Caki2 (cell line): ENCODE measurements around the gene COLEC12. TPM values are rescaled to one million over a fixed set of nuclear protein-coding genes. Genes with fewer than 3 reads are reported as not detected.

Experiments used
- DNase-seq: peaks from one replicate; pipeline ENCODE4 v3.0.0-alpha.2; 2015; ENCODE audit warnings: low read depth
- in situ Hi-C: cut with HindIII; loops from 2 replicates; pipeline ENCODE4 v1.10.0; 2016; ENCODE audit warnings: low sequenced_read_pairs, low pct_unique_long_range_greater_than_20kb, mixed read lengths
- total RNA-seq: library from RNA; depleted of rRNA; stranded (reverse); fragments of >200 nt; shearing (Covaris generic); gene quantifications from 2 replicates; pipeline ENCODE4 v1.2.3, GENCODE V29; 2014; ENCODE audit warnings: low replicate concordance

The COLEC12 gene
- total RNA-seq, 1 experiment from 2014 or later = 0.57 TPM

DNA sequence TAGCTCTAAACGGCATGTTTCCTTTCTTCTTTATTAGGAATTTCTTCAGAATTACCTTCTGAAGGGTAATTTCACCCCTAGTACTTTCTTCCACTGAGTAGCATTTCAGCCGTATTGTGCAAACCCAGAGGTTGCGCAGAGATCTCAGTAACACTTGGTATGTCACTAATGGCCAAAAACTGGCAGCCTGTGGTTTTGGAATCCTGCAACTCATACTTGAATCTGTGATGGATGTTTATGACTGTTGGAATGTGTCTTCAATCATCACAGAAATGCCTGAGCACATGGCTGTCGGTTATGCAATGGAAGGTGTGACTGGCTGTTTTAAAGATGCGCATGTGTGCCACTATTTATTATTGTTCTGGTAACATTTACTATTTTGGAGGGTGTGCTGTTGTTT lies 100.0 kb downstream of the COLEC12 start:
- in situ Hi-C loops = no loop called here
- no peak for DNase-seq

DNA sequence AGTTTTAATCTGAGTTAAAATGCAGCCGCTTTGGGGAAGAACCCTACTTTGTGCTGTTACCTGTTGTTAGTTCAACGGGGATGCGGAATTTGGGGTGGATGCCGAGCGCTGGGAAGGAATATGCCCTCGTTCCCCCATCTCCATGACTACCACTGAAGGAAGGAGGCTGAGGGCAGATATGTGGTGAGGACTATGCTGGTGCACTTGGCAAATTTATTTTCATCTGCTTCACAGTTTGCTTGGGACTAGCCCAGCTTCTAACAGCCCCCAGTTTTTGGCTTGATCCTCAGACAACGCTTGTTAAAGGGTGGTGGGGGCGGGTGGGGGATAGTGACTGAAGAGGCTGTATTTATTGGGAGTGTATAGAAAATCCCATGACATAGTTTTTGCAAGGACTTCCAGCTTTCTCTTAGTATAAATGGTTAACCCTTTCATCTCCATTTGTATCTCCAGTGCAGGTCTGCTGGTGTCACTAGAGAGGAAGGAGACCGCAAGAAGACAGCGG lies 100.8 kb downstream of the COLEC12 start:
- no peak for DNase-seq
- in situ Hi-C loops = no loop called here

DNA sequence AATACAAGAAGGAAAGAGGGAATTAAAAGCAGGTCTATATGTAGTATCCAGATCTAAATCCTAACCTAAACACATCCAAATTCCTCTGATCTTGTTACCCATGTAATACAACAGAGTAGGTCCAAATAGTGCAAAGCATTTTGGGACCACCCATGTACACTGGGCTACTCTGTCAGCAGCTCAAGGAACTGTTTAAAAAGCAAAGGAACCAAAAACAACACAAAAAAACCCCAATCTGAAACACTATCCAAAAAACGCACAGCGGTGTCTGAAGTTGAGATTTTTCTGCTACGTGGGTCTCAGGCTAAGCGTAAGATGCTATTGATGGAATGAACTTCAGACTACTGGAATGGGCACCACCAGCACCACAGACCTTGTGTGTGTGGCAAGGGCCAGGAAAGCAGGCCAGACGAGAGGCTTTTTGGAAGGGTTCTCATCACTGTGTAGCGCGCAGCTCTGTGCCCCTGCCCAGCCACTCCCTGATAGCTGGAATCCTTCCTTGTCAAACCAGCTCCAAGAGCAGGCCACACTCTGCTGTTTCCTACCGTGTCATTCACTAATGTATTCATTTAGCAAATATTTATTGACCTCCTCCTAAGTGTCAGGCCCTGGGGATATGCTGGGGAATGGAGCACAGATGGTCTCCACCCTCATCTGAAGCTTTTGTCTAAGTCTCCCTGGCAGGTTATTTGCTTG lies 101.4 kb downstream of the COLEC12 start:
- in situ Hi-C loops = no loop called here
- no peak for DNase-seq

DNA sequence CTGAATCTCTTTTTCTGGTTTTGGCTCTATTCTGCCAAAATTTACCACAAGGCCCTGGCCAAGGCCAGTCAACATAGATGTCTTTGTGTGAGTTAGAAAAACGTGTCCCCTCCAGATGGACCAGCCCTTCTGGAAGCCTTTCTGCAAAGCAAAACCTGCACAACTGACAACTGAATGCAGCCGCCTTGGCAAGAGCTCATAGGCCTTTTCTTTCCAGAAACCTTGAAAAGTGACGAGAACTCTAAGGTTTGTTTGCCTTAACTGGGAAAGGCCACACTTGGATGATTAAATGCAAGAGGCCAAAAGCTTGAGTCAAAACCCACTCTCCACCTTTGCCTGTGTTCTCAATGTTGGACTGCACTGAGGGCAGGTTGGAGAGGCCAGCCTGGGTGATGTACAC lies 103.9 kb downstream of the COLEC12 start:
- in situ Hi-C loops = no loop called here
- DNase-seq = no peak

DNA sequence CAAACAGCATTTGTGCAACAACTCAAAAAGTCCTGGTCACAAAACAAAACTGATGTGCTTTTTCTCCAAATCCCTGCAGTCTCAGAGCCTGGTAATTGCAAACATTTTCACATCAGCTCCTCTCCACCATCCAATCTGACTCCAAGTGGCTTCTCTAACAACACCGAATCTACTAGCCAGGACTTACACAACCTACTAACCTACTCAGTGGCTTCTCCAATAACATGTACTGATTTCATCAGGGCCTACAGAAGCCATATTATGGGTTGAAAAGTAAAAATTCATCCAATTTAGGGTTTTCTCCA lies 104.3 kb downstream of the COLEC12 start:
- in situ Hi-C loops = no loop called here
- no peak for DNase-seq

DNA sequence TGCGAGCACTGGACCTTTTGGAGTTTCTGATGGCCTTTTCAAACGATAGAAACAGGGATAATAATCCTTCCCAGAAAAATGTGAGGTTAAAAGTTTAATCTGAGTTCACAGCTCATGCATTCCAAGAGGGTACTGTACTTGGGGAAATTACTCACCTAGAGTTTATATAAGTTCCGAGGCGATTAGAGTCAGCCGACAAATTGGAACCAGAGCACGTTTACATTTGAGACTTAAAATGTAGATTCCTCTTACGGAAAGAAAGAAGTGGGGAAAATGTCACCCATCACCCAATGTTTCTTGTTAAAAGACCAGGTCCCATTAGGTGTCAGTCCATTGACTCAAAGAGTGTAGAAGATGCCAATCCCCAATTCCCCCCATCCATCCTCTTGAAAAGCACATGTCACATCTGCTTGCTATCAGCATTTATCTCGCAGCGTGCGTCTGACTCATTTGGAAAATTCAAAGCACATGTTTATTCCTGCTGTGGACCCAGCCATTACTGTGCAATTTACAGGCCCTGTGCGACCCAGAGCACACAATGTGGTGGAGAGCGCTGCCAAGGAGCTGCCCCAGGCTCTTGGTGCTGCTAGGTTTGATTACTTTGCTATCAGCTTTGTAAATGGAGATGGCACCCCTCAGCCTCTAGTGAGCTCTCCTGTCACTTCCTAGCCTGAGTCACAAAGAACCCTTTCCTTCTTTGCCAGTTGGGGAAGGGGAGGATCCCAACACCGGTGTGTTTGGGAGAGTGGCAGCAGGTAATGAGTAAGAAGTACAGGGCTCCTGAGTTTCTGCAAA lies 104.8 kb downstream of the COLEC12 start:
- DNase-seq = no peak
- in situ Hi-C loops = no loop called here

DNA sequence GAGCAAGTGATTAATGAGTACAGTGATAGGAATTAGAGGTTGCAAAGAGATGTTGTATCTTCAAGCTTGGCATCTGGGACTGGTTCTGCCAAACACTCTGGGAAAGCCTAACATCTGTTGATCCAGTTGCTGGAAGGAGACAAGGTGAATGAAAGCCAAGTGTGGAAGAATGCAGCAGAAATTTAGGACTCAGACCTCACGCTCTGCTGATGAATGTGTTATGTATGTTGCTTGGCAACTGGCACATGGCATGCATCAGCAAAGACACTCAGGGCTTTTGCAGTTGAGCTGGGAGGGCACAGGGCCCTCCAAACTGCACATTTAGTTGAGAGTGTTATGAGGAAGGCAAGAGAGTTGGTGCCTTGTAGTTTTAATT lies 105.5 kb downstream of the COLEC12 start:
- DNase-seq = no peak
- in situ Hi-C loops = no loop called here

DNA sequence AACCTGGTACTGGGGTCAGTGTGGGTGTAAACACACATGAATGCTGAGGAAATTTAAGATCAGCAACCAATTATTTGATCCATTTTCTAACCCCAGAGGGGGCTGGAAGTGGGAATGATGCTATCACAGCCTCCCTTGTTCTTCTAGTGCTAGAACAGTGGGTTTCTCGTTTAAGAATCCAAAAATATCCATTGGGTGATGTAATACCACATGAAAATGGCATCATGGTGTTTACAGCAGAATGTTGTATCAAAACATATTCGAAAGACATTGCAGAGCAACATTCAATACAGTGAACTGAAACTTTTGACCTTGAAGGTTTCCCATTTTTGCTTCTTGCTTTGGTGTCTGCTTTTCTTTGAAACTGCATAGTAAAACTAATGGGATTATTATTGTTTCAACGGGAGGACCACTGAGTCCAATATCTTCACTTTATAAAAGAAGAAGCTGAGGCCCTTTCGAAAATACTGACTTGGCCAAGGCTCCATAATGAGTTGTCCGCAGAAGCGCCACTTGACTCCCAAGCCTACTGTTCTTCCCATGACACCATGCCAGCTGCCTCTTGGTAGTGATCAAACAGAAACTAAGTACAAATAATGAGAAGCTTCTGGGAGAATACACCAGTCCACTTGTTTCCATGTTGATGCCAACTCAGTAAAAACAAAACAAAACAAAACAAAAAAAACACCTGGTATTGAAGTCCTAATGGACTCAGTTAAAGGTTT lies 106.1 kb downstream of the COLEC12 start:
- in situ Hi-C loops = no loop called here
- no peak for DNase-seq

DNA sequence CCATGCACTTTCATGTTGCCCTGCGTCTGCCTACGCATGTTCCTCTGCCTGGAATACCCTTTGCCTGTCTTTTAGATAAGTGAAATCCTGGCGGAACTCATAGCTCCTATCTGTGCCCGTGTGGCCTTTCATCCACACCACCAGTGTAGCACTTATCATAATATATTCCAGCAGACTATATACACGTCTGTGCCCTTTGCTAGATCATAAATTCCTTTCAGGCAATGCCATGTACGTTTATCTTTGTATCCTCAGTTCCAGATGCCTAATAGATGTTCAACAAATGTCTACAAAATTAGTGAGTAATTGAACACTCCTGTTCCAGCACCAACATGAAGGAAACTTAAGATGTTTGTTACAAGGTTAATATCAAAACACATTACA lies 106.9 kb downstream of the COLEC12 start:
- DNase-seq = no peak
- in situ Hi-C loops = no loop called here

DNA sequence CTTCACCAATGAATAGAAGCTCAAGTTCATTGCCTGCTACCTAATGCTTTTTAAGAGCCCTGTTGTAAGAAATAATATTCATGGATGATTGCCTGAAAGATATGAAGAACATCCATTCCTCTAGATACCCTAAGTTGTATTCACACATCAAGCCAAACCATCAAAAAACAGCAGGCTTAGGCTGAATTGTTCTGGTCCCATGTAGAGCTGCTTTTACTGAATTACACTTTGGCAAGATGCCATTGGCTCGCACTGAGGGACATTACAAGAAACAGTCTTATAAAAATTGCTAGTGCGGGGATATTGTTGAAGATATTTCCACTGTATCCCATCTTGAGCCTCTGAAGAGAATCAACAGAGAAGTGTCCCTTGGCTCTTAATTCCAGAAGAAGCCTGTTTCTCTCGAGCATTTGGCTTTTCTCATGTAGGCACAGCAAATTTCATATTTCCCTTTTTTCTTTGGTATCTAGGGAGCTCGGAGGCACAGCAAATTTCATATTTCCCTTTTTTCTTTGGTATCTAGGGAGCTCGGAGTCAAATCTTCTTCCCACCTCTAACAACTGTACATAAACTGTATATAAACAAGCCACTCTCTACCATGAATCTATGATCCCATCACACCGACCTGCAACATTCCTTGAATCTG lies 107.5 kb downstream of the COLEC12 start:
- in situ Hi-C loops = no loop called here

DNA sequence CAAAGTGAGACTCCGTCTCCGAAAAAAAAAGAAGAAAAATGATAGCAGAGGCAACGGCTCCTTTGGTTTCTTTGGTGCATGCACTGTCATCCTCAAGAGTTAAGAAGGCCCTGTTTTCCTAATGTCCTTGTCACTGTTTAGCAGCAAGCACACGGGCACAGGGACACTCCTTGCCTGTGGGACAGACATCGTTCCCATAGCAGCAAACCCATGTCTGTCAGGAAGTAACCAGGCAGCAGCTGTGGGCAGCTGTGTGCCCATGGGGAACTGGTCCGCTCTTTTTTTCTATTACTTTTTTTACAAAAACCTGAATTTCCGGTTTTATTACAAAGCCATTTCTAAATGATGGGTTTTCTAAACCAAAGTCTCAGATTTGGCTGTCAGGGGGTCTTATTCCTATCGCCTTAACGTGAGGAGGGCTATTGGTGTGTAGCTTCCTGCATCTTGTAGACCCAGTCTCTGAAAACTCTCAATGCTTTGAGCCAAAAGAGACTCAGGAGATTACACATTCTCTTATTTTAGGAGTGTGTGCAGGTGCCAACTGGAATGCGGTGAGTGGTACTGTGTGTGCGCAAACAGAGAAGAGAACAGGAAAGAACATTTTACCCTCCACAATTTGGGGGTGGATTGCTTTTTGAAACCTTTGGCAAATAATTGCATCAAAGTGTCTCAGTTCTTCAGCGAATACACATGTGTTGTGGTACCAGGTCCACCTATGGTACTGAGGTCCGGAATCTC lies 109.6 kb downstream of the COLEC12 start:
- no peak for DNase-seq
- in situ Hi-C loops = no loop called here

More for the DNA sequence above, 107.5 kb downstream of the COLEC12 start:
- DNase-seq = no peak

DNA sequence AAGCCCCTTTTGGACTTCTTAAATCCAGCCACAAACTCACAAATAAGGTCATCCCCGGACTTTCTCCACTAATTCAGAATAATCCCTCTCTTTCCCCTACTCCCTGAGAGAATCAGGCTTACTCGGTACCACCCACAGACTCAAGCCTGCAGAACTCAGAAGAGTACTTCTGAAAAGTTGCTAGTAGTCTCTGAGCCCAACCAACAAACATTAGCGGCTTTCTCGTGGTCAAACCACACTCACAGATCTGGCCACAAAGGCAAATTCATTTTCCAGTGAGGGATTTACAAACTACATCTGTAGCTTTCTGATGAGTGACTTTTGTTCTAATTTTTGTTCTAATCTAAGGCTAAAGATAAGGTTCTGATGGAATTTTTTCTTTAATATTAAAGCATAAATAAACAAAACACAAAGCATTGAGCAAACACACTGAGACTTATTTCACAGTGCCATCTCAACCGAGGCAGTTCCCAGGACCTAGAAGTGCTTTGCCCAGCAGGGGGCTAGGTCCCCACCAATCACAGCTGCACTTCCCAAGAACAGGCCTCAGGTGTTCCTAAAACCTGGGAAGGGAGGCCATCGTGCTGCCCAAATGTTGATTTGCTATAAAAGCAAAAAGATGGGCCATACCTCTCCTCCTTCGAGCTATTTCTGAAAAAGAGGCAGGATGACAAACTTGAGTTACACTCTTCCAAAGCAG lies 110.7 kb downstream of the COLEC12 start:
- no peak for DNase-seq

DNA sequence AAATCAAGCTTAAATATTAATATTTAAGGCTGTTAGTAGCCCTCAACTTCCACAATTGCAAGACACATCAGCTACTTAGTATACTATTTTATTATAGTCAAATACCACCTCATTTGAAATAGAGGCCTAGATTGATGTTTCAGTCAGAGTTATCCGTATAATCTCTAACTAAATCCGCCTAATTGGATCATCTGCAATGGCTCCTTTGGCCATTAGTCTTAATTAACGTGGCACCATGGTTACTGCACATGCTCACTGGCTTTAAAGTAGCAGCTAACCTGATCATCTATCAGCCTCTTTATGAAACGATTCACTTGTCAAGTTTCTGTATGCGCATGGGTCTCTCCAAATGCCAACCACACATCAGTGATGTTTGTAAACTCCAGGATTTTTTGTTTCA lies 112.3 kb downstream of the COLEC12 start:
- in situ Hi-C loops = no loop called here

More for the DNA sequence above, 110.7 kb downstream of the COLEC12 start:
- in situ Hi-C loops = no loop called here

DNA sequence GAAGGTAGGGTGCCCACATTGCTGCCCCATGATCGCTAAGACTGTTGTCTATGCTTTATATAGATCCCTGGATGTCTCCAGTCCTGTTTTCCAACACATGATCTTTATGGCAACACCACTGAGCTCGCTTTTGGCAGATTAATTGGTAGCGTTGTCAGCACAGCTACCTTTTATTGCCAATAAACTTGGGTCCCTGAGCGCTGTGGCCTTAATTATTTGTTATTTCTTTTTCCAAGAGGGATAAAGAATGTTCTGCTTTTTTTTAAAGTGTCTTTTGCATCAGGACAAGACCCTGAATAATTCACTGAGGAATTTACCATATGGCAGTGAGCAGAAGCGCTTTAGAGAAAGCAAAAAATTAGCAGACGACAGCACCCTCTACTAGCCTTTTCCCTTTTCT lies 113.5 kb downstream of the COLEC12 start:
- no peak for DNase-seq
- in situ Hi-C loops = no loop called here

More for the DNA sequence above, 112.3 kb downstream of the COLEC12 start:
- no peak for DNase-seq

DNA sequence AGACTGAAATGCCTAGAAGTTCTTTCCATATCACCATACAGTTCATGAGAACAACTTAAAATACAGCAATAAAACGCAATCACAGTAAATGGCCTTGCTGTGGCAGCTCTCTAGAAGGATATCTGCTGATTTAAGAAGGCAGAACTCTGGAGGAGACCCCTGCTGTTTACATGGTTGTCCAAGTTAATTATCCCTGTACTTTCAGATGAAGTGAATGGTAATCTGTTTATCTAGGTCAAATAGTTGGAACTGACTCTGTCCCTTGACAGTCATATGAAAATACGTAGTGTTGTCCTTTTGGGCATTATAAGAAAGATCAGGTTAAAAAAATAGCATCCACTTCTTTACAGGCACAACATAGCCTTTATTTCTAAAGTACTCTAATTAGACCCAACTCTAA lies 115.6 kb downstream of the COLEC12 start:
- in situ Hi-C loops = no loop called here
- no peak for DNase-seq

DNA sequence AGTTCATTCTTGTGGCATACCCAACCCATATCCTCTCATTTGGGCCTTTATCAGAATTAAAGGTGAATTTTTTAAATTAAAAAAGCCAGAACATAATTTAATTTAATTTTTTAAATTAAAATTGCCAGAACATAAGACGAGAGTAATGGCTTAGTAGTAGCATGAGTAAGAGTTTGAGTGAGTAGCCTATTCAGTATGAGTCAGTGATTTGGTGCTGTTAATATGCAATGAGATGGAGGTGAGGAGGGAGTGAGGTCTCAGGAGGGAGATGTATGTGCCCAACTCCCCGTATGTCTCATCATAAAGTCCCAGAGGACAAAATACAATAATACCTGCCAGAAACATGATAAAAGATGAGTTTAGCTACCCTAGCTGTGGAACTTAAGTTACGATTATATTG lies 117.4 kb downstream of the COLEC12 start:
- in situ Hi-C loops = no loop called here
- no peak for DNase-seq

DNA sequence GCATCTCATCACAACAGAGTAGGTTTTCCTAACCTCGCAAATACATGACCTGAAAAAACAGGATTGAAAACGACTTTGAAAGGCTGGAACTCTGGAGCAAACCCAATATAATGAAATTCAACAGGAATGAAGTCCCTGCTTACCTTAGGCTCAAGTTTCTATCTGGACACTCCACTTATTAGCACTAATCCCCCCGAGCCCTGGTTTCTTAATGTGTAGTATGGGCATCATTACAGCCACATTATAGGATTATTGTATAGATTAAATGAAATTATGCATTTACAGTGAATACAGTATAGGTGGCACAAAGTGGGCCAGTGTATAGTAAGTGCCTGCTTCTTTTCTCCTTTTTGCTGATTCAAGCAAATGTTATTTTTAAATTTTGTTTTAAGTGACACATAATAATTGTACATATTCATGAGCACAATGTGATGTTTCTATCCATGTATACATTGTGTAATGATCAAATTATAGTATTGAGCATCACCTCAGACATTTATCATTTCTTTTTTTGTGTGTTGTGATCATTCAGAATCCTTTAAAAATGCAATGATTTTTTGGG lies 118.0 kb downstream of the COLEC12 start:
- in situ Hi-C loops = no loop called here
- DNase-seq = no peak
